GM18867 (cell line): ENCODE data around the gene PFKP.

Experiments
- ATAC-seq: cut with Tn5 transposase; IDR thresholded peaks from one replicate; pipeline ENCODE4 v1.9.1; 2021; ENCODE audit warnings: mild to moderate bottlenecking, moderate library complexity; ENCODE audit not compliant: unreplicated experiment

The PFKP gene

GRCh38 chr10:3068968-3069737, 1.8 kb downstream of the PFKP start:
- peak; percentile 31 for ATAC-seq

- ATAC-seq, result no peak
Observed at GRCh38 chr10:3069876-3070275, 2.5 kb downstream of the PFKP start.

GRCh38 chr10:3071405-3072198, 4.3 kb downstream of the PFKP start:
- no peak for ATAC-seq

GRCh38 chr10:3072641-3073360, 5.5 kb downstream of the PFKP start:
- ATAC-seq, result no peak

- ATAC-seq, result no peak
Observed at GRCh38 chr10:3074145-3074665, 6.9 kb downstream of the PFKP start.

GRCh38 chr10:3074985-3075600, 7.7 kb downstream of the PFKP start:
- no peak for ATAC-seq

- ATAC-seq, result no peak
Observed at GRCh38 chr10:3076138-3076537, 8.8 kb downstream of the PFKP start.

- ATAC-seq, result no peak
Observed at GRCh38 chr10:3077509-3077908, 10.2 kb downstream of the PFKP start.

- ATAC-seq, result no peak
Observed at GRCh38 chr10:3077940-3078630, 10.7 kb downstream of the PFKP start.

- no peak for ATAC-seq
Observed at GRCh38 chr10:3081383-3081981, 14.1 kb downstream of the PFKP start.

- ATAC-seq, result no peak
Observed at GRCh38 chr10:3082290-3082689, 14.9 kb downstream of the PFKP start.

GRCh38 chr10:3085785-3086567, 18.6 kb downstream of the PFKP start:
- no peak for ATAC-seq

GRCh38 chr10:3090388-3090787, 23.0 kb downstream of the PFKP start:
- no peak for ATAC-seq

GRCh38 chr10:3090914-3091787, 23.8 kb downstream of the PFKP start:
- no peak for ATAC-seq

- ATAC-seq, result no peak
Observed at GRCh38 chr10:3091921-3092320, 24.6 kb downstream of the PFKP start.

- no peak for ATAC-seq
Observed at GRCh38 chr10:3093996-3094395, 26.6 kb downstream of the PFKP start.

- ATAC-seq, result no peak
Observed at GRCh38 chr10:3094609-3095036, 27.3 kb downstream of the PFKP start.
